PFSK-1 (cell line): ENCODE results near the gene NKIRAS2.

Experiments used
- FOXP2 ChIP-seq: optimal IDR thresholded peaks from 2 replicates; pipeline ENCODE3; 2011; ENCODE audit warnings: borderline replicate concordance, control low read depth, inconsistent platforms; ENCODE audit not compliant: insufficient read depth; ENCODE audit errors: extremely low read length, extremely low read depth
- POLR2AphosphoS5 ChIP-seq: IDR thresholded peaks from 2 replicates; pipeline ENCODE4 v1.6.1; 2012; ENCODE audit warnings: low read depth, mild to moderate bottlenecking, control low read depth, low read length, moderate library complexity
- REST ChIP-seq, 2 experiments: IDR thresholded peaks; 2 replicates each; pipeline versions ENCODE4 v1.6.1 to v1.8.0; 2011 to 2012; ENCODE audit warnings: low read depth in 2 of 2, low read length in 2 of 2, control low read depth in 1 of 2, inconsistent platforms in 1 of 2, mild to moderate bottlenecking in 1 of 2, moderate library complexity in 1 of 2; ENCODE audit not compliant: insufficient read depth in 1 of 2
- SIN3A ChIP-seq: IDR thresholded peaks from 2 replicates; pipeline ENCODE4 v1.6.1; 2012; ENCODE audit warnings: mild to moderate bottlenecking, low read length, moderate library complexity, borderline replicate concordance; ENCODE audit not compliant: insufficient read depth
- TAF1 ChIP-seq: IDR thresholded peaks from 2 replicates; pipeline ENCODE4 v1.6.1; 2012; ENCODE audit warnings: low read length, control low read depth, borderline replicate concordance; ENCODE audit not compliant: insufficient read depth

The NKIRAS2 gene

DNA sequence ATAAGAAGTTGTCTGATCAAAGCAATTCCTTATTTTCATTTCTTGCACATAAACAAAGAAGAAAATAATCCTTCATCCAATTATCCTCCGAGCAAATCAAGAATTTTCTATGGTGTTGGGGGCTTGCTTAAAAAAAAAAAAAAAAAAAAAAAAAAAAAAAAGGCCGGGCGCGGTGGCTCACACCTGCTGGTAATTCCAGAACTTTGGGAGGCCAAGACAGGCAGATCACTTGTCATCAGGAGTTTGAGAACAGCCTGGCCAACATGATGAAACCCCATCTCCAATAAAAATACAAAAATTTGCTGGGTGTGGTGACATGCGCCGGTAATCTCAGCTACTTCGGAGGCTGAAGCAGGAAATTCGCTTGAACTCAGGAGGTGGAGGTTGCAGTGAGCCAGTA is 34.0 kb upstream of the NKIRAS2 start:
- TF ChIP-seq SIN3A (no peak), REST (IDR thresholded peaks at IDR 0.05; ENCODE audit: insufficient read depth in 1 of 2, low read depth in 2 of 2, low read length in 2 of 2) (no peak), FOXP2 (no peak), POLR2AphosphoS5 (no peak), TAF1 (no peak)

DNA sequence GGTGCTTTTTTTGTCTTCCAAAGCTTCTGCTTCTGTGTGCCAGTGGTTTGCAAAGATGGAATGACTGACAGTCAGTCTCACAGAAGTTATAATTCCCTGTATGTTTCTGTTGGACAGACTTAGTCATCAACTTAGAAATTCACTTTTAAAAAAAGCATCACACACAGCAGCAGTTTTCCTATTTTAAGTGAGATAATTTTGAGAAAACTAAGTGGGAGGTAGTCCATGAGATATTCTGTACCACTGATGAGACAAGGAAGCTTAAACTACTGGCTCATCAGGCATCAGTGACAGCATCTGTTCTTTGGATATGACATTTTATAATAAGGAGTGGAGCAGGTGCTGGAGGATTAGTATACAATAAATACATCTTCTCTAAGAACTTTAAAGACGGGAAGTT is 33.3 kb upstream of the NKIRAS2 start:
- no peak for TF ChIP-seq REST (IDR thresholded peaks at IDR 0.05; ENCODE audit: insufficient read depth in 1 of 2, low read depth in 2 of 2, low read length in 2 of 2)
- no peak for TF ChIP-seq TAF1
- TF ChIP-seq POLR2AphosphoS5 = no peak
- no peak for TF ChIP-seq FOXP2
- no peak for TF ChIP-seq SIN3A

GRCh38 chr17:41987642-41988041 is 32.2 kb upstream of the NKIRAS2 start:
- TF ChIP-seq POLR2AphosphoS5 (no peak), SIN3A (no peak), REST (IDR thresholded peaks at IDR 0.05; ENCODE audit: insufficient read depth in 1 of 2, low read depth in 2 of 2, low read length in 2 of 2) (no peak), FOXP2 (no peak), TAF1 (no peak)

DNA sequence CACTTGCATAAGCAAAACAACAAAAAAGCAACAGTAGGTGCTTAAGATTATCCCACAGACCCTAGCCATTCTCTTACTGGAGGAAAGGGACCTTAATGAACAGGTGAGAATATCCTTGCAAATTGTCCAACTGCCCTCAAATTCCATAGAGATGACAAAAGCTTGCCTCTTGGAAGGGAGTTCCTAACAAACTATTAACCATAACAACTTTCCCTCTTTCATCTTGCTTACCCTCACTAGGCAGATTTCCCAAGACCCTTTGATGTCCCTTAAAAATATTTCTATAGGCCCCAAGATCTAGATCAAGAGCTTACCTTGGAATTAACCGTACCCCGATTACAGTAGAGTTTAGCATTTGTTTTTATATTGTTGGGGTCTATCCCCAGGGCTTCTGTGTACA is 31.5 kb upstream of the NKIRAS2 start:
- no peak for TF ChIP-seq SIN3A
- no peak for TF ChIP-seq FOXP2
- TF ChIP-seq REST (IDR thresholded peaks at IDR 0.05; ENCODE audit: insufficient read depth in 1 of 2, low read depth in 2 of 2, low read length in 2 of 2) = no peak
- no peak for TF ChIP-seq TAF1
- TF ChIP-seq POLR2AphosphoS5 = no peak

DNA sequence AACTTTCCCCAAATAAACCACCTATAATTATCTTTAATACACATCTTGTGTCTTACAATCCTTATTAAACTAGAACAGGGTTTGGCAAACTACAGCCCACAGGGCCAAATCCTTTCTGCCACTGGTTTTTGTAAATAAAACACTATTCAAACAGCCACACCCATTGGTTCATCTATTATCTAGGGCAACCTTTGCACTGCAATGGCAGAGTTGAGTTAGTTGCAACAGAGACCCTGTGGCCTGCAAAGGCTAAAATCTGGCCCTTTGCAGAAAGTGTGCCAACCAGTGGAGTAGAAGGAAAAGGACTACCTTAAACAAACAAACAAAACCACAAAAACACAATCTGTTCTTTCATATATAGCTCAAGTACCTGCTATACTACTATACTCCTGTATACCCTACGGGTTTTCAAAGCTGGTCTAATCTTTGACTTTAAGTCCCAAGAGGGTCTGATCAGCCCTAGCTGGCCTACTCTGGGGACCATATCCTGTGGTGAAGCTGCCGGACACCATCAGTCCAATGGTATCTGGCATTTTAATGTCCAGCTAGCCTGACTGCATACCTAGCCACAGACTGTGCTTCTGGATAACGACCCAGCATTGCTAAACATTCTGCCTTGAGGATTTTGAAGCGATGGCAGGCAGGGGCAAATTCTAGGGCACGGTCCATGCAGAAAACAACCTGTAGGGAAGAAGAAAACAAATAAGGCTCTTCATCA is 30.0 kb upstream of the NKIRAS2 start:
- TF ChIP-seq REST (IDR thresholded peaks at IDR 0.05; ENCODE audit: insufficient read depth in 1 of 2, low read depth in 2 of 2, low read length in 2 of 2) = no peak
- no peak for TF ChIP-seq TAF1
- TF ChIP-seq SIN3A = no peak
- TF ChIP-seq FOXP2 = no peak
- no peak for TF ChIP-seq POLR2AphosphoS5
